Measurements from ENCODE around the gene PPM1F. TPM values are rescaled to one million over a fixed set of nuclear protein-coding genes. Genes with fewer than 3 reads are reported as not detected.

The PPM1F gene
- total RNA-seq, 1 donor from 2014 or later, result 76.0 TPM

DNA sequence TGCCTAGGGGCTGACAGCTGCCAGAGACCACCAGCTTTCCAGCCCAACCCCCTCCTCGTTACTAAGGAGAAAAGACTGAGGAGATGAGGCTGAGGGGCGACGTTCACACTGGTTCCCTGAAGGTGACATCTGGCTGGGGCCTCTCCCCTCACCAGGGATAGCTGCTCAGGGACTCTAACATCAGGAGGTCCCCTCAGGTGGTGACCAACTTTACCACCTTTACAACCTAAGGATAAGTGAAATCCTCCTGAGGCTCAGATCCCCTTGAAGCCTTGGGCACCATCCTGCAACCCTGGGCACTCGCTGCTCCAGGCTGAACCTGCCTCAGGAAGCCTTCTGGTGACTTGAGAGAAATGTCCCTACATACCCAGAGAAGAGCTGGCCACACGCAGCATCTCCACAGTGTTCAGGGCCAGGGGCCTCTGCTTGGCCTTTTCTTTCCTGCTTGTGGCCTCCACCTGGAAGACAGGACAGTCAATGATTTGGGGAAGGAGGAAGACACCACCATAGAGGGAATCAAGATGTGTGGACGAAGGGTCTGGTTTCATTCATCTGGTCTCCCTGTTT, 12.4 kb upstream of the PPM1F start:
- peaks cover 85 to 92% of the 10 kb centered on the region in 2 donors for H3K36me3 ChIP-seq

DNA sequence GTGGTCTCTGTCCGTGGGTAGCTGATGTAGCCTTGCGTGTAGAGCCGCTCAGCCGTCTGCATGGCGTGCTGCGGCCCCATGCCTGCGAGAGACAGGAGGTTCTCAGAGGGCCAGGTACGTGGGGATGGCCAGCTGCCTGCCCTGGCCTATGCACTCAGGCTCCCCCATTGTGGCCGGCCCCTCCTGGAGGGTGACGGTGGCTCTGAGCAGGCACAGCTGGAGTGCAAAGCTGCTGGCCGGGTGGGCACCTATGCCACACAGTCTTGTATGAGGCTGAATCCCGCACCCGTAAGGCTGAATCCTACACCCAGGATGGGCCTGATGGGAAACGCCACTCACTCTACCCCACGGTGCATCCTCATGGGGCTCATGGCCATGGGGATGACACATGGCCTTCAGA, 11.6 kb upstream of the PPM1F start:
- Histone ChIP-seq H3K36me3 (peaks cover 85 to 94% of the 10 kb centered on the region in 2 donors), H3K4me3 (no peak overlapping the region), H3K27me3 (no peaks in the 10 kb centered on the region), H3K27ac (no peak overlapping the region), H3K9me3 (no peaks in the 10 kb centered on the region), H3K4me1 (no peaks in the 10 kb centered on the region)
- TF ChIP-seq, protein P1, sequence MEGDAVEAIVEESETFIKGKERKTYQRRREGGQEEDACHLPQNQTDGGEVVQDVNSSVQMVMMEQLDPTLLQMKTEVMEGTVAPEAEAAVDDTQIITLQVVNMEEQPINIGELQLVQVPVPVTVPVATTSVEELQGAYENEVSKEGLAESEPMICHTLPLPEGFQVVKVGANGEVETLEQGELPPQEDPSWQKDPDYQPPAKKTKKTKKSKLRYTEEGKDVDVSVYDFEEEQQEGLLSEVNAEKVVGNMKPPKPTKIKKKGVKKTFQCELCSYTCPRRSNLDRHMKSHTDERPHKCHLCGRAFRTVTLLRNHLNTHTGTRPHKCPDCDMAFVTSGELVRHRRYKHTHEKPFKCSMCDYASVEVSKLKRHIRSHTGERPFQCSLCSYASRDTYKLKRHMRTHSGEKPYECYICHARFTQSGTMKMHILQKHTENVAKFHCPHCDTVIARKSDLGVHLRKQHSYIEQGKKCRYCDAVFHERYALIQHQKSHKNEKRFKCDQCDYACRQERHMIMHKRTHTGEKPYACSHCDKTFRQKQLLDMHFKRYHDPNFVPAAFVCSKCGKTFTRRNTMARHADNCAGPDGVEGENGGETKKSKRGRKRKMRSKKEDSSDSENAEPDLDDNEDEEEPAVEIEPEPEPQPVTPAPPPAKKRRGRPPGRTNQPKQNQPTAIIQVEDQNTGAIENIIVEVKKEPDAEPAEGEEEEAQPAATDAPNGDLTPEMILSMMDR (IDR thresholded peaks at IDR 0.05), result no peak
- intact Hi-C loops (cut with DNase I), result no loop called here
- DNase-seq (ENCODE audit: low spot score in 2 of 2), result no peak

More for the DNA sequence above, 12.4 kb upstream of the PPM1F start:
- intact Hi-C loops (cut with DNase I), result no loop called here
- TF ChIP-seq, protein P1 (IDR thresholded peaks at IDR 0.05), result no peak
- no peak overlapping the region for H3K4me3 ChIP-seq
- H3K9me3 ChIP-seq, result no peaks in the 10 kb centered on the region
- DNase-seq (ENCODE audit: low spot score in 2 of 2), result no peak
- no peak overlapping the region for H3K27ac ChIP-seq
- no peaks in the 10 kb centered on the region for H3K27me3 ChIP-seq
- no peaks in the 10 kb centered on the region for H3K4me1 ChIP-seq

DNA sequence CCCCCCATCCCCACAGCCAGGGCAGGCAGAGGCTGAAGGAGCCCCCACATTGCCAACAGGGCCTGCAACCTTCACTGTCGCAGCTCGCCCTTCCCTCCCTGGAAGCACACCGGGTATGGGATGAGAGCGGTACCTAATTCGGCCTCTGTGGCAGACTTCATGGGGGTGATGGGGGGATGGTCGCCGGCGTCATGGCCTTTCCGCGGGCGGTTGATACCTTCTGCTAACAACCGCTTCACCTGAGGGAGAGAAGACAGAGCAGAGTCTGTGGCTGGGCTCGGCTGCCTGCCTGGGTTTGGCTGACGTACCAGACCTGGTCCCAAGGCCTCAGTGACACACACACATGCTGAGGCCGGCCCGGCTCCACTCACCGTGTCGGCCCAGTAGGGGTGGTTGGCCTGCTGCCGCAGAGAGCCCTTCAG, 11.2 kb upstream of the PPM1F start:
- no peak overlapping the region for H3K4me3 ChIP-seq
- no peaks in the 10 kb centered on the region for H3K9me3 ChIP-seq
- no peaks in the 10 kb centered on the region for H3K4me1 ChIP-seq
- TF ChIP-seq, protein P1 (IDR thresholded peaks at IDR 0.05), result no peak
- H3K36me3 ChIP-seq, result peaks cover 87 to 95% of the 10 kb centered on the region in 2 donors
- no peaks in the 10 kb centered on the region for H3K27me3 ChIP-seq
- no peak overlapping the region for H3K27ac ChIP-seq
- intact Hi-C loops (cut with DNase I), result no loop called here
- DNase-seq (ENCODE audit: low spot score in 2 of 2), result no peak

DNA sequence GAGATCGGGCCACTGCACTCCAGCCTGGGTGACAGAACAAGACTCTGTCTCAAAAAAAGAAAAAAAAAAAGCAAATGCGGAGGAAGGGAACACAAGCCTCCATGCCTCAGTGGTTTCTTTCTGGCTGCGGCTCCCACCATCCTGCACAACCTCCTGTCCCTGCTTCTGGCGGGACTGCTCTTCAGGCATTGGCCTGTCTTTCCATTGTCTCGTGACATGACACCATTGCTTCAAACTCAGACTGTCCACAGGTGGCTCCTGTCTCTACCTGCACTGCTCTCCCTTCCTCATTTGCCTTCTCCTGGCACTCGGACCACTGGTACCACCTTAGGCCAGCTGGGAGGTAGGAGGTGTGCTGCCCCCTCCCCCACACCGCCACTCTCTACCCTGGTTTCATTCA, 10.6 kb upstream of the PPM1F start:
- H3K4me3 ChIP-seq, result no peak overlapping the region
- H3K27ac ChIP-seq, result no peak overlapping the region
- no peaks in the 10 kb centered on the region for H3K9me3 ChIP-seq
- H3K4me1 ChIP-seq, result no peaks in the 10 kb centered on the region
- TF ChIP-seq, protein P1 (IDR thresholded peaks at IDR 0.05), result no peak
- intact Hi-C loops (cut with DNase I), result no loop called here
- no peaks in the 10 kb centered on the region for H3K27me3 ChIP-seq
- peaks cover 83 to 95% of the 10 kb centered on the region in 2 donors for H3K36me3 ChIP-seq
- DNase-seq (ENCODE audit: low spot score in 2 of 2), result no peak

DNA sequence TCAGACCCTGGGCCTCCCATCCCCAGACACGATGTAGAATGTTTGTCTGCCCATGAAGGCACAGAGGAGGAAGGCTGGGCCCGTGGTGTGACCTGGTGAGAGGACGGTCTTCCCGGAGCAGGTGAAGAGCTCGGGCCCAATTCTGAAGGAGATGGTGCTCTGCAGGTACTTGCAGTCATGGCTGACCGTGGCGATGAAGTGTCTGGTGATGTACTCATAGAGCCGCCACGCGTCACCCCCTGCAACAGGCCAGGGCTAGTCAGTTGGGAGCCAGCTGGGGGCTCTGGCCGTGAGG, 10.0 kb upstream of the PPM1F start:
- intact Hi-C loops (cut with DNase I), result no loop called here
- Histone ChIP-seq H3K4me1 (no peaks in the 10 kb centered on the region), H3K9me3 (no peaks in the 10 kb centered on the region), H3K27ac (no peak overlapping the region), H3K27me3 (no peaks in the 10 kb centered on the region), H3K4me3 (no peak overlapping the region), H3K36me3 (peaks cover 78 to 89% of the 10 kb centered on the region in 2 donors)
- DNase-seq (ENCODE audit: low spot score in 2 of 2), result no peak
- TF ChIP-seq, protein P1 (IDR thresholded peaks at IDR 0.05), result no peak

Data from ascending aorta (tissue), 2 donors.